Psoas muscle (tissue), 8 donors: ENCODE measurements around the gene GNE. TPM values are rescaled to one million over a fixed set of nuclear protein-coding genes. Genes with fewer than 3 reads are reported as not detected.

ENCODE experiments used
- ATAC-seq, 4 donors: fragments of 200-7000 bp; cut with Tn5 transposase; one replicate each; pipeline ENCODE4 v1.9.1; 2020; ENCODE audit warnings: moderate library complexity in 3 of 4, mild to moderate bottlenecking in 2 of 4
- DNase-seq, 2 donors: peaks; one replicate each; pipeline ENCODE4 v3.0.0-alpha.2; 2020
- H3K27ac ChIP-seq: fragments of 200-600 bp; one replicate; pipeline ENCODE4 v1.8.0; 2022
- H3K27me3 ChIP-seq, 3 donors: fragments of 200-600 bp in 1 of 3; one replicate each; pipeline versions ENCODE4 v1.6.1 to v1.8.0; 2013 to 2022; ENCODE audit warnings: low read length in 2 of 3, mild to moderate bottlenecking in 2 of 3, moderate library complexity in 1 of 3; ENCODE audit not compliant: insufficient read depth in 3 of 3
- H3K36me3 ChIP-seq, 2 donors: fragments of 200-600 bp in 1 of 2; one replicate each; pipeline versions ENCODE4 v1.6.1 to v1.8.0; 2013 to 2022; ENCODE audit warnings: low read depth in 1 of 2, mild to moderate bottlenecking in 1 of 2, moderate library complexity in 1 of 2; ENCODE audit not compliant: insufficient read depth in 1 of 2
- H3K4me1 ChIP-seq: fragments of 200-600 bp; one replicate; pipeline ENCODE4 v1.8.0; 2022
- H3K4me3 ChIP-seq: fragments of 200-600 bp; one replicate; pipeline ENCODE4 v1.8.0; 2022; ENCODE audit warnings: mild to moderate bottlenecking
- H3K9me3 ChIP-seq: fragments of 200-600 bp; one replicate; pipeline ENCODE4 v1.8.0; 2022
- CTCF ChIP-seq: fragments of 200-600 bp; IDR thresholded peaks from one replicate; pipeline ENCODE4 v1.8.0; 2022; ENCODE audit warnings: antibody characterized with exemption
- WGBS, 3 donors: extraction: QIAGEN DNeasy Blood & Tissue Kit; methylation state at CpG; one replicate each; pipeline versions ENCODE4 v1.1.6 to v1.1.7; 2013; 5-methylcytosine and 5-hydroxymethylcytosine counted together
- intact Hi-C, 2 donors: fragments of 100-400 bp; cut with DNase I; formaldehyde crosslinking; loops; one replicate each; pipeline versions ENCODE4 v1.11.0 to v1.14.2; 2022
- polyA plus RNA-seq, 3 donors: library from polyadenylated mRNA; stranded (reverse); fragments of 200-250 nt; gene quantifications; one replicate each; pipeline ENCODE4 v1.2.3, GENCODE V29; 2013
- total RNA-seq, 4 donors: library from RNA; stranded (reverse); fragmentation: NEBNext Ultra II Directional in 2 of 4; extraction: Animal tissue kit (Norgen Biotek cat#: 25700) in 2 of 4; gene quantifications; one replicate each; pipeline versions ENCODE4 v1.2.1 to v1.2.4, GENCODE V29; 2021 to 2023
- donor health status: healthy with polysubstance abuse.
- donor health status: DM: no; HTN: no; CAD: no; lungs with moderate emphysema.
- donor health status: Bipolar disorder and iron deficiency.
- donor health status: healthy.
- donor health status: DM: yes; HTN: yes; CAD: no.
- donor health status: DM: no; HTN: no; CAD: no.
- donor health status: DM: no; HTN: no; CAD: no.
- donor health status: DM: yes; HTN: yes; CAD: no.

GNE gene
- total and polyA plus RNA-seq, 7 donors, result 3.0 to 11.6 (median 8.9) TPM

GRCh38 chr9:36263683-36264082, 5.4 kb upstream of the GNE start:
- Histone ChIP-seq H3K27ac (no peak overlapping the region), H3K4me3 (no peak overlapping the region), H3K27me3 (no peaks in the 10 kb centered on the region), H3K9me3 (no peaks in the 10 kb centered on the region), H3K36me3 (no peaks in the 10 kb centered on the region), H3K4me1 (peaks cover 6% of the 10 kb centered on the region)
- TF ChIP-seq CTCF, result no peak
- DNase-seq (no peak), ATAC-seq (no peak)
- 56 to 71% (median 63%) methylated on average over 2 of the region's 2 CpGs for WGBS, 3 donors
- intact Hi-C loops, result no loop called here

GRCh38 chr9:36258996-36259533, 817 bp upstream of the GNE start:
- peak overlapping the region; percentile 87 for H3K4me3 ChIP-seq
- no peak for TF ChIP-seq CTCF
- no peaks in the 10 kb centered on the region for H3K9me3 ChIP-seq
- ATAC-seq, result no peak
- 39 to 43% (median 42%) methylated on average over 7 of the region's 7 CpGs for WGBS, 3 donors
- intact Hi-C loops, result loop anchor here in 1 of 2 donors (5.0 kb wide), 2 partner anchors 67 to 122 kb away; partner anchors contain the start of genes CLTA and GLIPR2
- H3K27me3 ChIP-seq, result no peaks in the 10 kb centered on the region
- H3K4me1 ChIP-seq, result peaks cover 12% of the 10 kb centered on the region
- peaks cover 0 to 3% of the 10 kb centered on the region in 2 donors for H3K36me3 ChIP-seq
- H3K27ac ChIP-seq, result peak overlapping the region; percentile 95
- DNase-seq, result no peak

GRCh38 chr9:36251428-36251827, 6.8 kb downstream of the GNE start:
- Histone ChIP-seq H3K4me3 (no peak overlapping the region), H3K36me3 (peaks cover 2 to 19% of the 10 kb centered on the region in 2 donors), H3K27me3 (no peaks in the 10 kb centered on the region), H3K4me1 (peaks cover 3% of the 10 kb centered on the region), H3K9me3 (no peaks in the 10 kb centered on the region), H3K27ac (no peak overlapping the region)
- intact Hi-C loops, result no loop called here
- DNase-seq (no peak), ATAC-seq (no peak)
- 61 to 95% (median 92%) methylated on average over 1 of the region's 1 CpG for WGBS, 3 donors
- TF ChIP-seq CTCF, result no peak

- no peak for TF ChIP-seq CTCF
- DNase-seq (no peak), ATAC-seq (peak in 3 of 4 donors; percentile 41 to 75 (median 49))
- WGBS, 3 donors, result 14 to 46% (median 31%) methylated on average over 1 of the region's 1 CpG
- peaks cover 3% of the 10 kb centered on the region for H3K4me1 ChIP-seq
- no peaks in the 10 kb centered on the region for H3K9me3 ChIP-seq
- H3K27ac ChIP-seq, result no peak overlapping the region
- H3K36me3 ChIP-seq, result peaks cover 5 to 30% of the 10 kb centered on the region in 2 donors
- intact Hi-C loops, result no loop called here
- no peak overlapping the region for H3K4me3 ChIP-seq
- no peaks in the 10 kb centered on the region for H3K27me3 ChIP-seq
Observed at GRCh38 chr9:36250079-36250478, 8.2 kb downstream of the GNE start.

GRCh38 chr9:36249189-36249588, 9.1 kb downstream of the GNE start:
- Histone ChIP-seq H3K36me3 (peaks cover 5 to 39% of the 10 kb centered on the region in 2 donors), H3K27me3 (no peaks in the 10 kb centered on the region), H3K4me1 (peaks cover 3% of the 10 kb centered on the region), H3K4me3 (no peak overlapping the region), H3K9me3 (no peaks in the 10 kb centered on the region), H3K27ac (no peak overlapping the region)
- TF ChIP-seq CTCF, result no peak
- no peak for ATAC-seq
- DNase-seq, result no peak
- 85 to 93% (median 87%) methylated on average over 6 of the region's 6 CpGs for WGBS, 3 donors
- intact Hi-C loops, result loop anchor here in 1 of 2 donors (5.0 kb wide), 1 partner anchor 78 kb away; no protein-coding TSS in a partner anchor
